GM12878 (cell line): ENCODE measurements around the gene BTC. TPM values are rescaled to one million over a fixed set of nuclear protein-coding genes. Genes with fewer than 3 reads are reported as not detected.

Source experiments
- CTCF ChIP-seq, 3 experiments: IDR thresholded peaks in 2 of 3; conservative IDR thresholded peaks in 1 of 3; 2 replicates each; pipeline ENCODE4 v1.5.1; 2011; ENCODE audit warnings: low read depth in 3 of 3, low read length in 3 of 3, mild to moderate bottlenecking in 3 of 3, control low read depth in 2 of 3, moderate library complexity in 2 of 3, inconsistent platforms in 1 of 3, mixed read lengths in 1 of 3; ENCODE audit not compliant: control insufficient read depth in 2 of 3, insufficient read depth in 1 of 3; ENCODE audit errors: extremely low read depth in 1 of 3
- IKZF1 ChIP-seq: fragments of 450-650 bp; conservative IDR thresholded peaks from 2 replicates; pipeline ENCODE4 v1.6.1; 2017; ENCODE audit warnings: antibody characterized with exemption, mild to moderate bottlenecking
- IKZF2 ChIP-seq, 2 experiments: fragments of 450-650 bp; IDR thresholded peaks; 2 replicates each; pipeline ENCODE4 v1.6.1; 2017; ENCODE audit warnings: mild to moderate bottlenecking in 2 of 2, moderate library complexity in 2 of 2
- SUPT20H ChIP-seq: IDR thresholded peaks from 2 replicates; pipeline ENCODE4 v1.6.1; 2011; ENCODE audit warnings: low read depth, mild to moderate bottlenecking, low read length, moderate library complexity, borderline replicate concordance; ENCODE audit not compliant: control insufficient read depth
- USF1 ChIP-seq: IDR thresholded peaks from 2 replicates; pipeline ENCODE4 v1.6.1; 2011; ENCODE audit warnings: borderline replicate concordance, low read depth, mild to moderate bottlenecking, moderate library complexity, mixed read lengths, low read length; ENCODE audit not compliant: insufficient read depth; ENCODE audit errors: extremely low read length
- polyA plus RNA-seq, 11 experiments: library from polyadenylated mRNA; depleted of rRNA in 4 of 11; unstranded in 6 of 11; stranded (reverse) in 5 of 11; fragments of >200 nt; fragmentation: Nextera tagmentation in 4 of 11; fragmentation: Illumina TruSeq in 1 of 11; extraction: Ambion mirVana in 4 of 11; extraction: Trizol in 1 of 11; gene quantifications; 1 replicate in 1 of 11; 2 replicates in 10 of 11; pipeline versions ENCODE4 v1.2.1 to v1.2.3, GENCODE V29; 2011 to 2016; ENCODE audit warnings: inconsistent platforms in 2 of 11, missing spikeins in 2 of 11, low read depth in 1 of 11
- total RNA-seq, 4 experiments: library from RNA; depleted of rRNA in 3 of 4; stranded (reverse); fragments of >200 nt in 3 of 4; fragmentation: Illumina TruSeq in 1 of 4; extraction: Trizol in 1 of 4; gene quantifications; 2 replicates each; pipeline versions ENCODE4 v1.2.1 to v1.2.3, GENCODE V29; 2013 to 2021
- TF ChIP-seq, protein P1 (sequence below): fragments of 450-650 bp; IDR thresholded peaks from 2 replicates; pipeline ENCODE4 v1.6.1; 2017; ENCODE audit warnings: mild to moderate bottlenecking, moderate library complexity
- TF ChIP-seq, protein P2 (sequence below): fragments of 450-650 bp; formaldehyde crosslinking; IDR thresholded peaks from 2 replicates; pipeline ENCODE4 v1.5.0; 2022; ENCODE audit warnings: mild to moderate bottlenecking, missing genetic modification characterization

BTC gene
- total and polyA plus RNA-seq, 10 of the 15 experiments (the other 5 are each of a cell fraction or from before 2014, with no cell fraction given): not detected

GRCh38 chr4:74754218-74754617, 40.1 kb downstream of the BTC start (continued):
- TF ChIP-seq, protein P1, sequence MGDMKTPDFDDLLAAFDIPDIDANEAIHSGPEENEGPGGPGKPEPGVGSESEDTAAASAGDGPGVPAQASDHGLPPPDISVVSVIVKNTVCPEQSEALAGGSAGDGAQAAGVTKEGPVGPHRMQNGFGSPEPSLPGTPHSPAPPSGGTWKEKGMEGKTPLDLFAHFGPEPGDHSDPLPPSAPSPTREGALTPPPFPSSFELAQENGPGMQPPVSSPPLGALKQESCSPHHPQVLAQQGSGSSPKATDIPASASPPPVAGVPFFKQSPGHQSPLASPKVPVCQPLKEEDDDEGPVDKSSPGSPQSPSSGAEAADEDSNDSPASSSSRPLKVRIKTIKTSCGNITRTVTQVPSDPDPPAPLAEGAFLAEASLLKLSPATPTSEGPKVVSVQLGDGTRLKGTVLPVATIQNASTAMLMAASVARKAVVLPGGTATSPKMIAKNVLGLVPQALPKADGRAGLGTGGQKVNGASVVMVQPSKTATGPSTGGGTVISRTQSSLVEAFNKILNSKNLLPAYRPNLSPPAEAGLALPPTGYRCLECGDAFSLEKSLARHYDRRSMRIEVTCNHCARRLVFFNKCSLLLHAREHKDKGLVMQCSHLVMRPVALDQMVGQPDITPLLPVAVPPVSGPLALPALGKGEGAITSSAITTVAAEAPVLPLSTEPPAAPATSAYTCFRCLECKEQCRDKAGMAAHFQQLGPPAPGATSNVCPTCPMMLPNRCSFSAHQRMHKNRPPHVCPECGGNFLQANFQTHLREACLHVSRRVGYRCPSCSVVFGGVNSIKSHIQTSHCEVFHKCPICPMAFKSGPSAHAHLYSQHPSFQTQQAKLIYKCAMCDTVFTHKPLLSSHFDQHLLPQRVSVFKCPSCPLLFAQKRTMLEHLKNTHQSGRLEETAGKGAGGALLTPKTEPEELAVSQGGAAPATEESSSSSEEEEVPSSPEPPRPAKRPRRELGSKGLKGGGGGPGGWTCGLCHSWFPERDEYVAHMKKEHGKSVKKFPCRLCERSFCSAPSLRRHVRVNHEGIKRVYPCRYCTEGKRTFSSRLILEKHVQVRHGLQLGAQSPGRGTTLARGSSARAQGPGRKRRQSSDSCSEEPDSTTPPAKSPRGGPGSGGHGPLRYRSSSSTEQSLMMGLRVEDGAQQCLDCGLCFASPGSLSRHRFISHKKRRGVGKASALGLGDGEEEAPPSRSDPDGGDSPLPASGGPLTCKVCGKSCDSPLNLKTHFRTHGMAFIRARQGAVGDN: no peak
- no peak for TF ChIP-seq IKZF1
- TF ChIP-seq USF1: no peak
- TF ChIP-seq CTCF (IDR thresholded peaks at IDR 0.05 in 2 of 3, conservative IDR thresholded peaks at IDR 0.05 in 1 of 3; ENCODE audit: control insufficient read depth in 2 of 3, extremely low read depth in 1 of 3, insufficient read depth in 1 of 3, low read depth in 3 of 3, low read length in 3 of 3): no peak
- TF ChIP-seq, protein P2, sequence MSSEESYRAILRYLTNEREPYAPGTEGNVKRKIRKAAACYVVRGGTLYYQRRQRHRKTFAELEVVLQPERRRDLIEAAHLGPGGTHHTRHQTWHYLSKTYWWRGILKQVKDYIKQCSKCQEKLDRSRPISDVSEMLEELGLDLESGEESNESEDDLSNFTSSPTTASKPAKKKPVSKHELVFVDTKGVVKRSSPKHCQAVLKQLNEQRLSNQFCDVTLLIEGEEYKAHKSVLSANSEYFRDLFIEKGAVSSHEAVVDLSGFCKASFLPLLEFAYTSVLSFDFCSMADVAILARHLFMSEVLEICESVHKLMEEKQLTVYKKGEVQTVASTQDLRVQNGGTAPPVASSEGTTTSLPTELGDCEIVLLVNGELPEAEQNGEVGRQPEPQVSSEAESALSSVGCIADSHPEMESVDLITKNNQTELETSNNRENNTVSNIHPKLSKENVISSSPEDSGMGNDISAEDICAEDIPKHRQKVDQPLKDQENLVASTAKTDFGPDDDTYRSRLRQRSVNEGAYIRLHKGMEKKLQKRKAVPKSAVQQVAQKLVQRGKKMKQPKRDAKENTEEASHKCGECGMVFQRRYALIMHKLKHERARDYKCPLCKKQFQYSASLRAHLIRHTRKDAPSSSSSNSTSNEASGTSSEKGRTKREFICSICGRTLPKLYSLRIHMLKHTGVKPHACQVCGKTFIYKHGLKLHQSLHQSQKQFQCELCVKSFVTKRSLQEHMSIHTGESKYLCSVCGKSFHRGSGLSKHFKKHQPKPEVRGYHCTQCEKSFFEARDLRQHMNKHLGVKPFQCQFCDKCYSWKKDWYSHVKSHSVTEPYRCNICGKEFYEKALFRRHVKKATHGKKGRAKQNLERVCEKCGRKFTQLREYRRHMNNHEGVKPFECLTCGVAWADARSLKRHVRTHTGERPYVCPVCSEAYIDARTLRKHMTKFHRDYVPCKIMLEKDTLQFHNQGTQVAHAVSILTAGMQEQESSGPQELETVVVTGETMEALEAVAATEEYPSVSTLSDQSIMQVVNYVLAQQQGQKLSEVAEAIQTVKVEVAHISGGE (CRISPR knock-in tag): no peak
- no peak for TF ChIP-seq SUPT20H
- TF ChIP-seq IKZF2 (IDR thresholded peaks at IDR 0.05): no peak
